GM18519 (cell line): ENCODE results near the gene XRRA1.

Source experiments
- ATAC-seq: cut with Tn5 transposase; IDR thresholded peaks from one replicate; pipeline ENCODE4 v1.9.1; 2021; ENCODE audit warnings: mild to moderate bottlenecking, moderate library complexity; ENCODE audit not compliant: unreplicated experiment, low FRiP score

The XRRA1 gene

DNA sequence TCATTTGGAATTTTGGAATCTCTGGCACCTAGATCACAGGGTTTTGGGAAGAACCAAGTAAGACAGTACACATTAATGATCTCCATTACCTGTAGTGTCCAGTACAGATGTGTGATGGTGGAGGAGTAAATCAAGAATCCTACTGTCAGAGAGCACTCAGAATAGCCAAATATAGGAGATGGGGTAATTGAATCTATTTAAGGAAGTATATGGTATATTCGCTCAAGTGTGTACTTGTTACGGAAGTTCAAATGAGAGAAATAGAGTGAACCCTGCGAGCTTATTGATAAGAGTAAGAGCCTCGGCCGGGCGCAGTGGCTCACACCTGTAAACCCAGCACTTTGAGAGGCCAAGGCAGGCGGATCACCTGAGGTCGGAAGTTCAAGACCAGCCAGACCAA is 2.3 kb upstream of the XRRA1 start:
- ATAC-seq = no peak

DNA sequence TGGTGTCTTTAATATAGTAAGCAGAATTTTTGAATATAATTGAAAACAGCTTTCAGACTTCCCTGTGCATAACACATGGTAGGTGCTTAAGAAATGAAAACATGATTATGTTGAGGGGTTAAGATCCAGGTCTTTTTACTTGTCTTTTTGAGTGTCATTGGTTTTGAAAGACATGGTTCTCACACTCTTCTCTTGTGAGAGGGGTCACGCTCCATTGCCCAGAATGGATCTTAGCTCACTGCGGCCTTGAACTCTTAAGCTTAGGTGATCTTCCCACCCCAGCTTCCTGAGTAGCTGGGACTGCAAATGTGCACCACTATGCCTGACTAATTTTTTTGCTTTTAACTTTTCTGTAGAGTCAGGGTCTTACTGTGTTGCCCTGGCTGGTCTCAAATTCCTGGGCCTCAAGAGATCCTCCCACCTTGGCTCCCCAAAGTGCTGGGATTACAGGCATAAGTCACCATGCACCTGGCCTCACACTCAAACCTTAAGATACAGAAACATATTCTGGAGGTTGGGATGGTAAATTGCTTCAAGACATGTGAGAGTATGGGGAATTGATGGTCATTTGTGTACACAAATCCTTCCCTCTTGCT is 1.6 kb upstream of the XRRA1 start:
- no peak for ATAC-seq

DNA sequence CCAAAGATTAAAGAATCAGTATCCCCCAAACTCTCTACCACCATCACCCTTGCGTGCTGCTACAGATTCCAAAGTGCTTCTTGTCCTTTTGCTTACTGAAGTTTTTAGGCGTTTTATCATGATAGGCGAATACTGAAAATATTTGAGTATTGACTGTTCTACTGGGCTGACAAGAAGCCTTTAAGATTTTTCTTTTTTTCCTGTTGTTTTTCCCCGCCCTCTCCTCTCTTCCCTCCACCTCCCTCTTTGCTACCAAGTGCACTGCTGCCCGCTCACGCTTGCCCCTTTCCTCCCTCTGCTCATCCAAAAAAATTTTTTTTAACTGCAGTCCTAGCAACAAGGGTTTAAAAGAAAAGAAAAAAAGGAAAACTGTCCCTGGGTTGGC is 854 bp upstream of the XRRA1 start:
- no peak for ATAC-seq

GRCh38 chr11:74948546-74948897 is 369 bp downstream of the XRRA1 start:
- no peak for ATAC-seq

DNA sequence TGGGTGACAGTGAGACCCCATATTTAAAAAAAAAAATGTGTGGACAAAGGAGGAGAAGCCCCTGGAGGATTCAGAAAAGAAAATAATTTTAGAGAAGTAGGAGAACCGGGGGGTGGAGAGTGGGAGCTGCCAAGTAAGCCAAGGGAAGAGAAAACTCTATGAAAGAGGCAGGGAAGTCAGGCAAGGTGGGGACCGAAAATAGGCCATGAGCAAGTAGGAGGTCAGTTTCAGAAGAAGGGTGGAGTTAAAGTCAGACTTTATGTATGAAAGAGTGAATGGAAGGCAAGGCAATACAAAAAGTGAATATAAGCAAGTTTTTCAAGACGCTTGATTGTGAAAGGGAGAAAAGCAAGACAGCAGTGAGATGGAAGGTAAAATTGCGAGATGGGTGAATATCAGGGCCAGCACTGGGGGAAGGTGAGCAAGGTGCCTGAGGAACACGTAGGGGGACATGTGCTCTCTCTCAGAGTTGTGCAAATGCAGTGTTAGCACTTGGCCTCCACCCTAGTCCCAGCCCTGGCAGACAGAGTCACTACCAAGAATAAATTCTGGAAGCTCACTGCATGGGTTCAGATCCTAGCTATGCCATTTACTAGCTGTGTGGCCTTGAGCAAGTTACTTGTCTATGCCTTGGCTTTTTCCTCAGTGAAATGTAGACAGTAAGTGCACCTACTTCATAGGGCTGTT is 6.7 kb downstream of the XRRA1 start:
- ATAC-seq = no peak

DNA sequence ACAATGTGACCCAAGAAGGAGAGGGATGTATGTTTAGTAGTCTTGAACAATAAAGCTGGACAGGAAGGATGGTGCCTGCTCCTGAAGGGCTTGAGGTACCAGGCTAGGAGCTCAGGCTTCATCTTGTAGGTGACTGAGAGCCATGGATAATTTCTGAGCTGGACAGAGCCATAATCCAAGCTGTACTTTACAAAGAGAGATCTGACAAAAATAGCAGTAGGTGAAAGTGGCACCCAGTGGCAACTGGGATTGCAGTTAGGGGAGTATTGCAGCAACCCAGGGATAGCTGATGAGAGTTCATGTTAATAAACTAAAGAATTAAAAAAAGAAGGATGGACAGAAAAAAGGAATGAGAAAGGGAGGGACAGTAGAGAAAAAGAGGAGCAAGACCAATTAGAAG is 7.4 kb downstream of the XRRA1 start:
- ATAC-seq = no peak

- ATAC-seq = no peak
These were observed 11.0 kb downstream of the XRRA1 start for GRCh38 chr11:74937696-74938475.

DNA sequence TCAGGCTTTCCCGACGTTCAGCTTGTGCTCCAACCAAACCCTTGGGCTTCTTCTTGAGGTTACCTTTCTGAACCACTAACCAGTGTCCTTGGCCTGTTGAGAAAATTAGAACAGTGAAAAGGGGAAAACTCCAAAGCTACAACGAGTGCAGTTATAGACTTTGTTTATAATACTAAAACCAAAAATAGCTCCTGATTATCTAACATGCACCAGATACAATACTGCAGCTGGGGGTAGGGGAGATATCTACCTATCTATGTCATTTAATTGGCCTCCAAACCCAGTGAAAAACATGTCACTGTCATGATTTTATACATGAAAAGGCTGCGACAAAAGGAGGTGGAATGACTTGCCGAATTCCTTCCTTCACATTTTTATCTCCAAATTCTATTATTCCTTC is 11.9 kb downstream of the XRRA1 start:
- no peak for ATAC-seq

GRCh38 chr11:74936087-74936486 is 12.8 kb downstream of the XRRA1 start:
- ATAC-seq = no peak

DNA sequence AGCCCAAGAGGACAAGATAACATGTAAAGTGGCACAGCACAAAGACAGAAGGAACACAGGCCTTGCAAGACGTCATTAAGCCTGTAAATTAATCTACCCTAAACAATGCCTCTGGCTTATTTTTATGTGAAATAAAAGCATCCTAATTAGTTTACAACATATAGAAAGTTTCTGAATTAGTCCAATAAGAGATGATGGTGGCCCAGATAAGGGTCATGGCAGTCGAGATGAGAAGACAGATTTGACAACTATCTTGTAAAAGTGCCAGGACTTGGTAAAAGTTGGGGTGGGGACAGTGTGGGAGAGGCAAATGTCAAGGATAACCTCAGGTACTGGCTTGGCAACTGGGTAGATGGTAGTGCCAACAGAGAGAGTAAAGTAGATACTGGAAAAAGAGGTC is 13.6 kb downstream of the XRRA1 start:
- no peak for ATAC-seq

DNA sequence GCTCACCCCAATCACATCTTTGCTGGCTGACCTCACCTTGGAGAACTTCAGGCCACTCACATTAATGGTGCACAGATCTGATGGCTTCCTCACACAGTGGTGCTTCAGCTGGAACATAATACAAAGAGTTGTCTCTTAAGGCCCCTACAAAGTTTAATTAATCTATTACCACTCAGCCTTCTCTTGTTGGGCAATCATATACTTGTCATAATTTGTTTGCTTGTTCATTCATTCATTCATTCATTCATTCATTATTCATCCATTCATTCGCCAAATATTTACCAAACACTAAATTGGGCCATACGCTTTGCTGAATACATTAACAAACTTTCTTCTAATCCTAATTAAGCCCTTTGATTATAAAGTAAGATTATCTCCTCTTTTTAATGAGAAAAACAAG is 15.1 kb downstream of the XRRA1 start:
- ATAC-seq = no peak

DNA sequence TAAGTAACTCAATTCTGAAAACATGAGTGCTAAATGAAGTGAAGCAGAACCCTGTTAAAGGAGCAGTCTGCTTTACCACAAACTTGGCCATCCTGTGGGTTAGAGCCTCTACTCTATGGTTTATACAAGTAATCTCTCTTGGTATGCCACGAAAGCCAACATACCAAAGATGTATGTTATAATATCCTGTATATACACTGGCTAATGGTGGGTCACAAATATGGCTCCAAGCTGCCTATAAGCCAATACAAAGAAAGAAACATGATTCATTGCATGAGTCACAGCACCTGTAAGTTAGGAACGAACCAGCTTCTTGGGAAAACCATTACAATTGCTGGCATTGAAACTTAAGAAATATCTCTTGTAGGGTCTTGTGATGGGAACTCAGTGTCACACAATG is 16.1 kb downstream of the XRRA1 start:
- no peak for ATAC-seq

- ATAC-seq = no peak
These were observed 16.7 kb downstream of the XRRA1 start for GRCh38 chr11:74932169-74932568.

- ATAC-seq = no peak
These were observed 19.2 kb downstream of the XRRA1 start for GRCh38 chr11:74929431-74930363.

DNA sequence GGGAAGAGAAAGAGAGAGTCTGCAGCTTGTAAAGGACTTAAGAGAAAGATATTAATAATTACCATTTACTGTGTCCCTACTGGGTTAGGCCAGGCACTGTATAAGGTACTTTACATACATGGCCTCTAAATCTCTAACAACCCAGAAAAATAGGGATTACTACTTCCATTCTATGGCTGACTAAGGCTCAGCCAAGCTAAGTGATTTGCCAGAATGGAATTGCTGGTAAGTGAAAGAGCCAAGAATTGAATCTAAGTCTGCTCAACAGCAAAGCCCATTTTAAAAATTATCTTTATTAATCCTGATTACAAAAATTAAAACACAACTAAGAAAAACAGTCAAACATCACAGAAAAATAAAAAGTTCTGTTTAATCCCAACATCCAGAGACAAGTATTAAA is 21.4 kb downstream of the XRRA1 start:
- ATAC-seq = no peak

GRCh38 chr11:74926304-74927030 is 22.4 kb downstream of the XRRA1 start:
- no peak for ATAC-seq

GRCh38 chr11:74925281-74925680 is 23.6 kb downstream of the XRRA1 start:
- no peak for ATAC-seq

- no peak for ATAC-seq
These were observed 25.8 kb downstream of the XRRA1 start for GRCh38 chr11:74923125-74923524.

- ATAC-seq = no peak
These were observed 39.1 kb downstream of the XRRA1 start for GRCh38 chr11:74909812-74910211.

- no peak for ATAC-seq
These were observed 39.5 kb downstream of the XRRA1 start for GRCh38 chr11:74909385-74909784.
